C4-2B (cell line): ENCODE results near the gene UPK1A.

Experiments used
- H3K27ac ChIP-seq: fragments of 450-650 bp; 2 replicates; pipeline ENCODE4 v1.5.1; 2017
- ZFX ChIP-seq: fragments of 450-650 bp; IDR thresholded peaks from 2 replicates; pipeline ENCODE4 v1.6.1; 2017
- TF ChIP-seq, protein P1 (sequence below): fragments of 450-650 bp; conservative IDR thresholded peaks from 2 replicates; pipeline ENCODE4 v1.5.1; 2017; ENCODE audit warnings: mild to moderate bottlenecking

UPK1A gene

GRCh38 chr19:35710784-35711723, 44.7 kb downstream of the UPK1A start:
- TF ChIP-seq, protein P1, sequence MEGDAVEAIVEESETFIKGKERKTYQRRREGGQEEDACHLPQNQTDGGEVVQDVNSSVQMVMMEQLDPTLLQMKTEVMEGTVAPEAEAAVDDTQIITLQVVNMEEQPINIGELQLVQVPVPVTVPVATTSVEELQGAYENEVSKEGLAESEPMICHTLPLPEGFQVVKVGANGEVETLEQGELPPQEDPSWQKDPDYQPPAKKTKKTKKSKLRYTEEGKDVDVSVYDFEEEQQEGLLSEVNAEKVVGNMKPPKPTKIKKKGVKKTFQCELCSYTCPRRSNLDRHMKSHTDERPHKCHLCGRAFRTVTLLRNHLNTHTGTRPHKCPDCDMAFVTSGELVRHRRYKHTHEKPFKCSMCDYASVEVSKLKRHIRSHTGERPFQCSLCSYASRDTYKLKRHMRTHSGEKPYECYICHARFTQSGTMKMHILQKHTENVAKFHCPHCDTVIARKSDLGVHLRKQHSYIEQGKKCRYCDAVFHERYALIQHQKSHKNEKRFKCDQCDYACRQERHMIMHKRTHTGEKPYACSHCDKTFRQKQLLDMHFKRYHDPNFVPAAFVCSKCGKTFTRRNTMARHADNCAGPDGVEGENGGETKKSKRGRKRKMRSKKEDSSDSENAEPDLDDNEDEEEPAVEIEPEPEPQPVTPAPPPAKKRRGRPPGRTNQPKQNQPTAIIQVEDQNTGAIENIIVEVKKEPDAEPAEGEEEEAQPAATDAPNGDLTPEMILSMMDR: no peak
- TF ChIP-seq ZFX: no peak
- H3K27ac ChIP-seq: no peak overlapping the region

DNA sequence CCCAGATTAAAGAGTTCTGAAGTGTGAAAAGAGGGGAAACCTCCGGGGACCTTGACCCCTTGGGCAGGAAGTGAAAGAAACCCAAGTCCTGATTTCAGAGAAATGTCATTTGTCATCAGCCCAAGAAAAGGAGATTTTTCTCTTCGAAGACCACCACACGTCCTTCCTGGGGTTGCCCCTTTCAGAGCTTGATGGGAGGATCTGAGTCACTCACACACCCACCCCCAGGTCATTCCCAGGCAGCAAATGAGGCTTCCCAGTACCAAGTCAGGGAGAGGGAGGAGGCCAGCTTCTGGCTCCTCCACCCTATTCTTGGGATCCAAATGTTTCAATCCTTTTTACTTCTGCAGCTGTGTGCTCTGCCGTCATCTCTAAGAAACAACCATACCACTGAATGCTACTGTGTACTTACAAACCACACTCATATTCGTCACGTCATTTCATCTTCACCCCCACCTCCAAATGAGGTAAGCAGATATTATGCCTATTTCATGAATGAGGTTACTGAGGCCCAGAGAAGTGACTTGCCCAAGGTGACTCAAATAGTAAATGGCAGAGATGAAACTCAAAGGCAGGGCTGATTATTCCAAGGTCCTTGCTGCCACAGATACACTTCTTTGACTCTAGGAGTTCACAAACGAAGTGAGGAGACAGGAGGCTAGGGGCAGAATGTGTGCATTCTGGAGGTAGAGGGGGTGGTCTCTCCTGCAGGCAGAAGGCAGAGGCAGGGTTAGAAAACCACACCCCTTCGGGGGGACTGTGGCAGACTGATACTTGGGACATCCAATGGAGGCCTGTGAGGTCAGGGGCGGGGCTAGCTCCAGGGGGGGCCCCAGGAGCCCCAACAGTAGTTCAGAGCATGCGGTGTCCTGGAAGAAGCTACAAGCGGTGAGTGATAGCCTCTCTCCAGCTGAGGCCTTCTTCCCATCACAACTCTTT, 46.5 kb downstream of the UPK1A start:
- H3K27ac ChIP-seq: no peak overlapping the region

GRCh38 chr19:35713506-35713850, 47.2 kb downstream of the UPK1A start:
- H3K27ac ChIP-seq: no peak overlapping the region
- TF ChIP-seq, protein P1: no peak
- no peak for TF ChIP-seq ZFX

More for the DNA sequence above, 46.5 kb downstream of the UPK1A start:
- TF ChIP-seq, protein P1: no peak
- no peak for TF ChIP-seq ZFX

- TF ChIP-seq, protein P1: no peak
- TF ChIP-seq ZFX: no peak
- H3K27ac ChIP-seq: no peak overlapping the region
These were observed 47.7 kb downstream of the UPK1A start for GRCh38 chr19:35713904-35714495.

GRCh38 chr19:35714601-35715354, 48.5 kb downstream of the UPK1A start:
- TF ChIP-seq ZFX: no peak
- TF ChIP-seq, protein P1: no peak
- no peak overlapping the region; the same call in 1 of the 2 replicates for H3K27ac ChIP-seq

DNA sequence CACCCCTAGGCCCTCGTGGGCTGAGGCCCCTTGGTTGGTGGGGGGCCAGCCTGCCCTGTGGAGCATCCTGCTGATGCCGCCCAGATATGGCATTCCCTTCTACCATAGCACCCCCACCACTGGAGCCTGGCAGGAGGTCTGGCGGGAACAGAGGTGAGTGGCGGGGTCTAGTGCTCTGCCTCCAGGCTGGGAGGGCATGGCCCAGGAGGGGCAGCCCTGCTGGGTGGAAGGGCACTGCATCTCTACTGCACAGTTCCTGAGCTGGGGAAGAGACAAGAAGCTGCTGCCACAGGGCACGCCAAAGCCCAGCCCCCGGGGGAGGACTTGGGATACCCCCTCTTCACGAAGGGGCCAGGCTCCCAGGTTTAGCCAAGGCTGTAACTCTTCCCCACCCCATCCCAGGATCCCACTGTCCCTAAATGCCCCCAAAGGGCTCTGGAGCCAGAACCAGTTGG, 49.1 kb downstream of the UPK1A start:
- TF ChIP-seq, protein P1: no peak
- TF ChIP-seq ZFX: no peak
- peak overlapping the region; percentile 92 for H3K27ac ChIP-seq
